CD14-positive monocyte (primary cell): ENCODE data around the gene CYREN. TPM values are rescaled to one million over a fixed set of nuclear protein-coding genes. Genes with fewer than 3 reads are reported as not detected.

Experiments used
- DNase-seq, 3 donors: peaks; one replicate each; pipeline ENCODE4 v3.0.0-alpha.2; 2011 to 2022
- H2AFZ ChIP-seq: 2 replicates; pipeline ENCODE4 v1.6.0; 2012; ENCODE audit warnings: mild to moderate bottlenecking, low read depth, low read length, inconsistent platforms; ENCODE audit not compliant: insufficient read depth, poor library complexity, severe bottlenecking
- H3K27ac ChIP-seq, 2 donors: 1 replicate in 1 of 2; 2 replicates in 1 of 2; pipeline ENCODE4 v1.5.1; 2012 to 2013; ENCODE audit warnings: low read length in 2 of 2, control low read depth in 1 of 2, inconsistent platforms in 1 of 2, low read depth in 1 of 2, mild to moderate bottlenecking in 1 of 2
- H3K27me3 ChIP-seq, 2 donors: one replicate each; pipeline versions ENCODE4 v1.6.0 to v1.6.1; 2011 to 2013; ENCODE audit warnings: low read length in 2 of 2; ENCODE audit not compliant: control insufficient read depth in 2 of 2, insufficient read depth in 2 of 2
- H3K36me3 ChIP-seq, 2 donors: replicated peaks in 1 of 2; 1 replicate in 1 of 2; 2 replicates in 1 of 2; pipeline versions ENCODE4 v1.5.1 to v1.6.1; 2012 to 2013; ENCODE audit warnings: low read length in 2 of 2, control low read depth in 1 of 2, inconsistent platforms in 1 of 2, mild to moderate bottlenecking in 1 of 2; ENCODE audit not compliant: insufficient read depth in 2 of 2, control insufficient read depth in 1 of 2
- H3K4me1 ChIP-seq, 2 donors: 1 replicate in 1 of 2; 2 replicates in 1 of 2; pipeline versions ENCODE4 v1.5.1 to v1.6.1; 2012 to 2013; ENCODE audit warnings: low read length in 2 of 2, control low read depth in 1 of 2, inconsistent platforms in 1 of 2, mild to moderate bottlenecking in 1 of 2, moderate library complexity in 1 of 2; ENCODE audit not compliant: insufficient read depth in 2 of 2, control insufficient read depth in 1 of 2
- H3K4me2 ChIP-seq: replicated peaks from 2 replicates; pipeline ENCODE3; 2012; ENCODE audit warnings: low read length, moderate library complexity, mild to moderate bottlenecking; ENCODE audit not compliant: poor library complexity, severe bottlenecking; ENCODE audit errors: extremely low read depth
- H3K4me3 ChIP-seq, 3 experiments: fragments of 200-600 bp in 1 of 3; sonication (generic) in 1 of 3; replicated peaks in 1 of 3; 1 replicate in 2 of 3; 2 replicates in 1 of 3; pipeline ENCODE4 v1.5.1; 2011 to 2013; ENCODE audit warnings: low read length in 3 of 3, mild to moderate bottlenecking in 3 of 3, control low read depth in 2 of 3, low read depth in 2 of 3, inconsistent platforms in 1 of 3, moderate library complexity in 1 of 3
- H3K79me2 ChIP-seq: 2 replicates; pipeline ENCODE4 v1.6.0; 2012; ENCODE audit warnings: mild to moderate bottlenecking, control low read depth, inconsistent platforms, low read length, moderate library complexity; ENCODE audit not compliant: insufficient read depth
- H3K9ac ChIP-seq: 2 replicates; pipeline ENCODE4 v1.6.0; 2017; ENCODE audit warnings: low read length, mild to moderate bottlenecking; ENCODE audit not compliant: insufficient read depth, poor library complexity, severe bottlenecking
- H3K9me3 ChIP-seq, 2 donors: replicated peaks in 1 of 2; 1 replicate in 1 of 2; 2 replicates in 1 of 2; pipeline versions ENCODE4 v1.5.1 to v1.6.1; 2012 to 2013; ENCODE audit warnings: low read length in 2 of 2, control low read depth in 1 of 2; ENCODE audit not compliant: control insufficient read depth in 1 of 2, insufficient read depth in 1 of 2
- H4K20me1 ChIP-seq: 2 replicates; pipeline ENCODE4 v1.6.0; 2012; ENCODE audit warnings: mild to moderate bottlenecking, low read length, control low read depth, moderate library complexity; ENCODE audit not compliant: insufficient read depth
- H3K27ac Mint-ChIP-seq, 7 donors: one replicate each; pipeline ENCODE4 v1.8.0; 2020; ENCODE audit warnings: mild to moderate bottlenecking in 7 of 7, mixed read lengths in 7 of 7, moderate library complexity in 6 of 7, inconsistent platforms in 2 of 7
- H3K27me3 Mint-ChIP-seq, 3 donors: one replicate each; pipeline ENCODE4 v1.8.0; 2021 to 2022; ENCODE audit warnings: low read depth in 3 of 3, mild to moderate bottlenecking in 3 of 3, mixed read lengths in 3 of 3, moderate library complexity in 3 of 3, inconsistent platforms in 1 of 3
- H3K36me3 Mint-ChIP-seq, 2 donors: one replicate each; pipeline ENCODE4 v1.8.0; 2020; ENCODE audit warnings: mixed read lengths in 2 of 2, inconsistent platforms in 1 of 2, mild to moderate bottlenecking in 1 of 2
- H3K4me1 Mint-ChIP-seq: one replicate; pipeline ENCODE4 v1.8.0; 2020; ENCODE audit warnings: mild to moderate bottlenecking, mixed read lengths
- H3K4me3 Mint-ChIP-seq, 2 donors: one replicate each; pipeline ENCODE4 v1.8.0; 2020; ENCODE audit warnings: mild to moderate bottlenecking in 2 of 2, mixed read lengths in 2 of 2, moderate library complexity in 1 of 2
- H3K9me3 Mint-ChIP-seq, 7 donors: one replicate each; pipeline ENCODE4 v1.8.0; 2020 to 2022; ENCODE audit warnings: mixed read lengths in 7 of 7, mild to moderate bottlenecking in 6 of 7, moderate library complexity in 6 of 7, inconsistent platforms in 2 of 7
- WGBS: methylation state at CpG from one replicate; pipeline ENCODE4 v1.1.5; 2013; ENCODE audit warnings: missing lambda C conversion rate; ENCODE audit not compliant: insufficient coverage; 5-methylcytosine and 5-hydroxymethylcytosine counted together
- intact Hi-C, 2 donors: fragments of 100-400 bp; cut with micrococcal nuclease; formaldehyde crosslinking; loops; one replicate each; pipeline versions ENCODE4 v1.15.0 to v1.15.1; 2023
- polyA plus RNA-seq, 3 donors: library from polyadenylated mRNA; depleted of rRNA in 1 of 3; unstranded in 2 of 3; stranded (reverse) in 1 of 3; fragments of 300-500 nt in 2 of 3; fragments of >200 nt in 1 of 3; fragmentation: Illumina TruSeq in 2 of 3; gene quantifications; 1 replicate in 2 of 3; 2 replicates in 1 of 3; pipeline ENCODE4 v1.2.3, GENCODE V29; 2012 to 2021
- TF ChIP-seq, protein P1 (sequence below): fragments of 200-600 bp; IDR thresholded peaks from one replicate; pipeline ENCODE4 v1.8.0; 2022; ENCODE audit warnings: antibody characterized with exemption, mild to moderate bottlenecking

Gene CYREN
- polyA plus RNA-seq, 3 donors = 20.6 to 47.4 (median 40.1) TPM

DNA sequence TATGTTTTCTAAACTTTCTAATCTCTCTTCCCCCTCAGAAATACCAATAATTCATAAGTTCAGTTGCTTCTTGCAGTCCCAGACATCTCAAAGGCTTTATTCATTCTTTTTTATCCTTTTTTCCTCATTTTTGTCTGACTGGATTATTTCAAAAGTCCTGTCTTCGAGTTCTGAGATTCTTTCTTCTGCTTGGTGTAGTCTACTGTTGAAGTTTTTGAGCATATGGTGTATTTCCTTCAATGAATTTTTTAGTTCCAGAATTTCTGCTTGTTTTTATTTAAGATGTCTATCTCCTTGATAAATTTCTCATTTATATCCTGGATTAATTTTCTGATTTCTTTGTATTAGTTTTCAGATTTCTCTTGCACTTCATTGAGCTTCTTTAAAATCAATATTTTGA is 14.2 kb downstream of the CYREN start:
- H3K4me3 Mint-ChIP-seq = no peak overlapping the region
- H3K9me3 Mint-ChIP-seq = peaks cover 20 to 47% (median 29%) of the 10 kb centered on the region in 7 donors
- Histone ChIP-seq H2AFZ (no peak overlapping the region), H4K20me1 (peaks cover 19% of the 10 kb centered on the region), H3K4me3 (no peak overlapping the region), H3K9me3 (peaks cover 13 to 22% of the 10 kb centered on the region in 2 donors), H3K79me2 (peaks cover 79% of the 10 kb centered on the region), H3K36me3 (peaks cover 0 to 33% of the 10 kb centered on the region in 2 donors), H3K4me2 (no peak overlapping the region), H3K9ac (no peak overlapping the region), H3K27me3 (no peaks in the 10 kb centered on the region), H3K27ac (no peak overlapping the region), H3K4me1 (peaks cover 36 to 44% of the 10 kb centered on the region in 2 donors)
- WGBS = no CpG with 5 or more reads among the region's 1 CpG
- peaks cover 42% of the 10 kb centered on the region for H3K4me1 Mint-ChIP-seq
- H3K27me3 Mint-ChIP-seq = no peaks in the 10 kb centered on the region
- TF ChIP-seq, protein P1, sequence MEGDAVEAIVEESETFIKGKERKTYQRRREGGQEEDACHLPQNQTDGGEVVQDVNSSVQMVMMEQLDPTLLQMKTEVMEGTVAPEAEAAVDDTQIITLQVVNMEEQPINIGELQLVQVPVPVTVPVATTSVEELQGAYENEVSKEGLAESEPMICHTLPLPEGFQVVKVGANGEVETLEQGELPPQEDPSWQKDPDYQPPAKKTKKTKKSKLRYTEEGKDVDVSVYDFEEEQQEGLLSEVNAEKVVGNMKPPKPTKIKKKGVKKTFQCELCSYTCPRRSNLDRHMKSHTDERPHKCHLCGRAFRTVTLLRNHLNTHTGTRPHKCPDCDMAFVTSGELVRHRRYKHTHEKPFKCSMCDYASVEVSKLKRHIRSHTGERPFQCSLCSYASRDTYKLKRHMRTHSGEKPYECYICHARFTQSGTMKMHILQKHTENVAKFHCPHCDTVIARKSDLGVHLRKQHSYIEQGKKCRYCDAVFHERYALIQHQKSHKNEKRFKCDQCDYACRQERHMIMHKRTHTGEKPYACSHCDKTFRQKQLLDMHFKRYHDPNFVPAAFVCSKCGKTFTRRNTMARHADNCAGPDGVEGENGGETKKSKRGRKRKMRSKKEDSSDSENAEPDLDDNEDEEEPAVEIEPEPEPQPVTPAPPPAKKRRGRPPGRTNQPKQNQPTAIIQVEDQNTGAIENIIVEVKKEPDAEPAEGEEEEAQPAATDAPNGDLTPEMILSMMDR = no peak
- intact Hi-C loops = no loop called here
- H3K36me3 Mint-ChIP-seq = peaks cover 49 to 74% of the 10 kb centered on the region in 2 donors
- DNase-seq = no peak
- no peak overlapping the region for H3K27ac Mint-ChIP-seq

DNA sequence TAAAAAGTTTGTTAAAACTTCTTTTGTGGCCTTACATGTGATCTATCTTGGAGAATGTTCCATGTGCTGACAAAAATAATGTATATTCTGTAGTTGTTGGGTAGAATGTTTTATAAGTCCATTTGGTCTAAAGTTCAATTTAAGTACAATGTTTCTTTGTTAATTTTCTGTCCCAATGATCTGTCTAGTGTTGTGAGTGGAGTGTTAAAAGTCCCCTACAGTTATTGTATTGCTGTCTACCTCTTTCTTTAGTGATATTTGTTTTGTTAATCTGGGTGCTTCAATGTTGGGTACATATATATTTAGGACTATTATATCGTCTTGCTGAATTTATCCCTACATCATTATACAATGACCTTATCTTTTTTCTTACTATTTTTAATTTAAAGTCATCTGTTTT is 15.8 kb downstream of the CYREN start:
- H3K4me1 Mint-ChIP-seq = peaks cover 40% of the 10 kb centered on the region
- intact Hi-C loops = loop anchor here in 1 of 2 donors (5.0 kb wide), 1 partner anchor 53 kb away; no protein-coding TSS in a partner anchor
- TF ChIP-seq, protein P1 = no peak
- peaks cover 34 to 44% of the 10 kb centered on the region in 2 donors for H3K4me1 ChIP-seq
- peaks cover 0 to 33% of the 10 kb centered on the region in 2 donors for H3K36me3 ChIP-seq
- peaks cover 20 to 44% (median 29%) of the 10 kb centered on the region in 7 donors for H3K9me3 Mint-ChIP-seq
- no CpG with 5 or more reads among the region's 1 CpG for WGBS
- no peak overlapping the region for H3K4me2 ChIP-seq
- no peaks in the 10 kb centered on the region for H3K27me3 ChIP-seq
- peaks cover 53 to 69% of the 10 kb centered on the region in 2 donors for H3K36me3 Mint-ChIP-seq
- H3K27me3 Mint-ChIP-seq = no peaks in the 10 kb centered on the region
- H3K4me3 ChIP-seq = no peak overlapping the region
- H3K27ac Mint-ChIP-seq = no peak overlapping the region
- H3K79me2 ChIP-seq = peaks cover 80% of the 10 kb centered on the region
- no peak overlapping the region for H3K4me3 Mint-ChIP-seq
- H4K20me1 ChIP-seq = peaks cover 12% of the 10 kb centered on the region
- no peak overlapping the region for H2AFZ ChIP-seq
- H3K27ac ChIP-seq = no peak overlapping the region
- DNase-seq = no peak
- peaks cover 13 to 22% of the 10 kb centered on the region in 2 donors for H3K9me3 ChIP-seq
- H3K9ac ChIP-seq = no peak overlapping the region
